C4-2B (cell line): ENCODE results near the gene FNDC3B.

ENCODE experiments used
- ZFX ChIP-seq: fragments of 450-650 bp; IDR thresholded peaks from 2 replicates; pipeline ENCODE4 v1.6.1; 2017
- TF ChIP-seq, protein P1 (sequence below): fragments of 450-650 bp; conservative IDR thresholded peaks from 2 replicates; pipeline ENCODE4 v1.5.1; 2017; ENCODE audit warnings: mild to moderate bottlenecking

GRCh38 chr3:172177803-172178316 is 138.5 kb downstream of the FNDC3B start:
- TF ChIP-seq, protein P1, sequence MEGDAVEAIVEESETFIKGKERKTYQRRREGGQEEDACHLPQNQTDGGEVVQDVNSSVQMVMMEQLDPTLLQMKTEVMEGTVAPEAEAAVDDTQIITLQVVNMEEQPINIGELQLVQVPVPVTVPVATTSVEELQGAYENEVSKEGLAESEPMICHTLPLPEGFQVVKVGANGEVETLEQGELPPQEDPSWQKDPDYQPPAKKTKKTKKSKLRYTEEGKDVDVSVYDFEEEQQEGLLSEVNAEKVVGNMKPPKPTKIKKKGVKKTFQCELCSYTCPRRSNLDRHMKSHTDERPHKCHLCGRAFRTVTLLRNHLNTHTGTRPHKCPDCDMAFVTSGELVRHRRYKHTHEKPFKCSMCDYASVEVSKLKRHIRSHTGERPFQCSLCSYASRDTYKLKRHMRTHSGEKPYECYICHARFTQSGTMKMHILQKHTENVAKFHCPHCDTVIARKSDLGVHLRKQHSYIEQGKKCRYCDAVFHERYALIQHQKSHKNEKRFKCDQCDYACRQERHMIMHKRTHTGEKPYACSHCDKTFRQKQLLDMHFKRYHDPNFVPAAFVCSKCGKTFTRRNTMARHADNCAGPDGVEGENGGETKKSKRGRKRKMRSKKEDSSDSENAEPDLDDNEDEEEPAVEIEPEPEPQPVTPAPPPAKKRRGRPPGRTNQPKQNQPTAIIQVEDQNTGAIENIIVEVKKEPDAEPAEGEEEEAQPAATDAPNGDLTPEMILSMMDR = no peak
- no peak for TF ChIP-seq ZFX
